Measurements from ENCODE around the gene MAML1.

MAML1 gene

DNA sequence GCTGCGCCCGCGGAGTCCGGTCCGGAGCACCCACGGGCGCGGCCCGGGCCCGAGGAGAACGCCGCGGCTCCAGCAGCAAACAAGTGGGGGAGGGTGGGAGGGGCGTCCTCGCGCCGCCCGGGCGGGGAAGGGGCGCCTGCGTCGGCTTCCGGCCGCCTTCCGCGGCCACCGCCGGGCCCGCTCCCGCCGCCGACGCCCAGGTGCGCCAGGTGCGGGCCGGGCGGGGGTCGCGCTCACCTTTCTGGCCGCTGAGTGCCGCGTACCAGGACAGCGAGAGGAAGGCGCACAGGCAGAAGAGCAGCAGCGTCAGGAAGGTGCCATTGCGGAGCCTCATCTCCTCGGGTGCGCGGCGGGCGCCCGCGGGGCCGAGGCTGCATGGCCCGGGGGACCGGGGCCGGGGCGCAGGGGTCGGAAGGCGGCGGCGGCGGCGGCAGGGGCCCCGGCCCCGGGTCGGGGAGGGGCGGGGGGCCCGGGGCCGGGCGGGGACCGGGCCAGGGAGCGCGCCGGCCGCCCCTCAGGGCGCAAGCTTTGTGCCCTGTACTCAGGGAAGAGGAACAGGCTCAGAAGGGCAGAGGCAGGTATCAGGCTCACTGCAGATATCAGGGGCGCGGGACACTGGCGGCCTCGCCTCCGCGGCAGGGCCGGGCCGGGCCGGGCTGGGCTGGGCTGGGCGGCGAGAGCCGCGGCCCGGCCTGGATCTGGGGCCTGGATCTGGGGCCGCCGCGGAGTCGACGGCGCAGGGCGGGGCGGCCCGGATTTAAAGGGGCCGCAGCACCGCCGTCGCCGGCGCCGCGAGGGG lies 73.8 kb downstream of the MAML1 start, which contains the start of gene MGAT4B:
Gene MGAT4B (minus strand): TSS at position 617 of the 799 bp plus-strand sequence. CDS start 283 bp downstream, at position 334.
- DNase-seq: no peak

GRCh38 chr5:179812135-179812825 lies 79.7 kb downstream of the MAML1 start:
- no peak for DNase-seq

- DNase-seq: no peak
Measured at GRCh38 chr5:179812997-179813607, 80.5 kb downstream of the MAML1 start.

DNA sequence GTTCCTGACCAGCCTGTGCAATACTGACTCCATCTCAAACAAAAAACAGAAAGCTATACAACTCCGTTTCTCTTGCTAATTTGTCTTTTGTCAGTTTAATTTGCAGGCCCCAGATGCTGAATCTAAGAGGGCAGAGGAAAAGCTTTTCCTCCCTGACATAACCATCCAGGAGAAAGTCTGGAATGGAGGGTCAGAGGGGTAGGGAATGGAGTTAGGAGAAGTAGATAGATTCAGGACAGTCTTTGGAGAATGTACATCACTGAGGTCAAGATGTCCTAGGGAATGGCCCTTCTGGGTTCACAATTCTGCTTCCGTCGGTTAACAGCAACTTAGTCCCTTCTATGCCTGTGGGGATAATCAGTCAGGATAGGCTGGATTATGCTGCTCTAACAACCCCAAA lies 81.5 kb downstream of the MAML1 start:
- no peak for DNase-seq

- DNase-seq: no peak
Measured at GRCh38 chr5:179815491-179816249, 83.0 kb downstream of the MAML1 start.

GRCh38 chr5:179816401-179816795 lies 83.8 kb downstream of the MAML1 start:
- DNase-seq: no peak

- DNase-seq: no peak
Measured at GRCh38 chr5:179816796-179817469, 84.3 kb downstream of the MAML1 start.

GRCh38 chr5:179817470-179817840 lies 84.8 kb downstream of the MAML1 start:
- no peak for DNase-seq

GRCh38 chr5:179817890-179818745 lies 85.5 kb downstream of the MAML1 start:
- peak; percentile 0 for DNase-seq

DNA sequence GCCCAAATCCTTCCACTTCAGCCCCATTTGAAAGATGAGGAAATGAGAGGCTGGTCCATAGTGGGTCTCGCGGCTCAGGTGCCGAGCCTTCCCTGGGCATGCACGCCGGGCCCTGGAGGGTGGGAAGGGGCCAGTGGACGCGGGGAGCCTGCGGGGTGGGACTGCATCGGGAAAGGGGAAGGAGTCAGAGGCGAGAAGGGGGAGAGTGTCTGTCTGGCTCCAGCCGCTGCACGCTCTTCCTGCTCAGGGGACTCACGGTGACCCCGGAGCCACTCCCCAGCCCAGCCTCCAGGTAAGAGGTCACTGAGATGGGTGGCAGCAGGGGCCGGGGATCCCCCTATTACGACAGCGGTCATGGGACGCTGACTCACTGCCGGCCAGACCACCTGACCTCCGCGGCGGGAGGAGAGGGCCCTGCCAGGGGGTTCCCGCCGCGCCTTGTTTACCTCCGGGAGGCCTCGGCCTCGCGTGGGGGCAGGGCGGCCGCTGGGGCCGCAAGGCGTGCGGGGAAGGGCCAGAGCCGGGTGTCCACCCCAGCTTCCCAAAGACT lies 86.2 kb downstream of the MAML1 start:
- DNase-seq: peak; percentile 92

DNA sequence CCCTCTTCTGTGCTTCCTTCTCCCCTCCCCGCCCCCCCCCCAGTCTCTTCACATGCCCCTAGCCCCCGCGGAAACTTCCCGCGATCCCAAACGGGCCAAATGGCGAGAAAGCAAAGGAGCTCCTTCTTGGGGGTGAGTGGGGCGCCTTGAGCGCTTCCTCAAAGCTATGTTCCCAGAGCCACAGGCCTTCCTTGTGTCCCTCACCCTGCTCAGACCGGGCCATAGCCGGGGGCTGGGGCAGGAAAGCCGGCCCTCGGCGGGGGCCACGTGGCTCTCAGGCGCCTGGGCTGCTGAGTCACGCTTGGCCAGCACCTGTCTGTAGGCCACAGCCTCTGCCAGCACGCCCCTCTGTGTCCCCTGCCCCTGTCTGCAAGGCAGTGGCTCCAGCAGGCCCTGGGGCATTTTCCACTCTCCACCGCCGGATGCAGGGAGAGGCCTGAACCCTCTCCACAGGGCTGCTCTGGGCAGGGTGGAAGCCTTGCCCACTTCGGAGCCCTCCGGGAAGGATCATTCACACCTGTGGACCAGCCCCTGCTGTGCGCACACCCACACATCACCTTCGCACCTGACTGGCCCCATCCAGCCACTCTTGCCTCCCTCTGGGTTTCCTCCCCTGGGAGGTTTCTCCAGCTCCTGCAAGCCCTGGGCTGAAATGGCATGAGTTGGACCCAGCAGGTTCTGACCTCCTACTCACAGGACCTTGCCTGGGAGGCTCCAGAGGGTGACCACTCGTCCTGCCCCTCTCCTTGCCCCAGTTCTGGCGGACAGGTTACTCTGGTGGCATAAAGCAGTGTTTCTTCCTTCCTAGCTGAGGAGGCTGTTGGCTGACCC lies 86.9 kb downstream of the MAML1 start:
- peak; percentile 36 for DNase-seq

DNA sequence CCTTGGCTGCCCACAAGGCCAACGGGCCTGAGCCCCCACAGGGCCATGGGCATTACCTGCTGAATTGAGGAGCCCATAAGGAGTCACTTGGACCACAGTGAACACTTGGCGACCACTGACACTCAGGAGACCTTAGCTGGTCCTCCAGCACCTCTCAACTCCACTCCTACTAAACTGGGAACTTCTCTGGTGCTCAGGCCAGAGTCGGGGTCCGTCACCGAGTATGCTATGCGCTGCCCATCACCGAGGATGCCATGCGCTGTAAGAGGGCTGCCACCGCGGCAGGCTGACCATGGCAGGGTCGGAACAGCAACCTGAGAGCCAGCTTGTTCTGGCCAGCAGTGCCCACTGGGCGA lies 87.5 kb downstream of the MAML1 start:
- DNase-seq: no peak

GRCh38 chr5:179820483-179821297 lies 88.1 kb downstream of the MAML1 start, which contains the start of gene SQSTM1:
SQSTM1 (plus strand) TSS chr5:179820905; CDS start chr5:179820937, 32 bp downstream.
- peak; percentile 78 for DNase-seq

- DNase-seq: peak; percentile 85
Measured at GRCh38 chr5:179821298-179822058, 88.9 kb downstream of the MAML1 start.

GRCh38 chr5:179822059-179822432 lies 89.4 kb downstream of the MAML1 start:
- no peak for DNase-seq

- no peak for DNase-seq
Measured at GRCh38 chr5:179822444-179822990, 89.9 kb downstream of the MAML1 start.

GRCh38 chr5:179823937-179824744 lies 91.5 kb downstream of the MAML1 start:
- DNase-seq: no peak
